Endothelial cell (in vitro differentiated cells): ENCODE data around the gene TXNDC8. TPM values are rescaled to one million over a fixed set of nuclear protein-coding genes. Genes with fewer than 3 reads are reported as not detected.

Experiments used
- DNase-seq: peaks from one replicate; pipeline ENCODE4 v3.0.0; 2021; ENCODE audit warnings: low spot score
- H3K27ac Mint-ChIP-seq: one replicate; pipeline ENCODE4 v1.8.0; 2021; ENCODE audit warnings: mixed read lengths, inconsistent platforms; ENCODE audit not compliant: unreplicated experiment
- H3K27me3 Mint-ChIP-seq: one replicate; pipeline ENCODE4 v1.8.0; 2021; ENCODE audit warnings: mild to moderate bottlenecking, moderate library complexity, mixed read lengths, inconsistent platforms; ENCODE audit not compliant: unreplicated experiment
- H3K36me3 Mint-ChIP-seq: one replicate; pipeline ENCODE4 v1.8.0; 2021; ENCODE audit warnings: mild to moderate bottlenecking, low read depth, mixed read lengths, inconsistent platforms; ENCODE audit not compliant: unreplicated experiment
- H3K4me1 Mint-ChIP-seq: one replicate; pipeline ENCODE4 v1.8.0; 2021; ENCODE audit warnings: mild to moderate bottlenecking, mixed read lengths, inconsistent platforms; ENCODE audit not compliant: unreplicated experiment
- H3K4me3 Mint-ChIP-seq: one replicate; pipeline ENCODE4 v1.8.0; 2021; ENCODE audit warnings: mild to moderate bottlenecking, mixed read lengths, inconsistent platforms; ENCODE audit not compliant: unreplicated experiment
- H3K9me3 Mint-ChIP-seq: one replicate; pipeline ENCODE4 v1.8.0; 2021; ENCODE audit warnings: mixed read lengths, inconsistent platforms; ENCODE audit not compliant: unreplicated experiment
- CTCF ChIP-seq: fragments of 200-600 bp; sonication (generic); IDR thresholded peaks from one replicate; pipeline ENCODE4 v1.5.0; 2021; ENCODE audit warnings: antibody characterized with exemption; ENCODE audit not compliant: unreplicated experiment
- total RNA-seq: library from RNA; stranded (reverse); fragmentation: NEBNext Ultra II Directional; extraction: Animal tissue kit (Norgen Biotek cat#: 25700); gene quantifications from one replicate; pipeline ENCODE4 v1.2.1, GENCODE V29; 2021; ENCODE audit not compliant: unreplicated experiment

Gene TXNDC8
- total RNA-seq, 1 donor from 2014 or later = not detected

- no peaks in the 10 kb centered on the region for H3K9me3 Mint-ChIP-seq
- no peak overlapping the region for H3K4me3 Mint-ChIP-seq
- DNase-seq = peak; percentile 4
- TF ChIP-seq CTCF = no peak
- H3K27me3 Mint-ChIP-seq = no peaks in the 10 kb centered on the region
- H3K4me1 Mint-ChIP-seq = no peaks in the 10 kb centered on the region
- H3K27ac Mint-ChIP-seq = no peak overlapping the region
- H3K36me3 Mint-ChIP-seq = no peaks in the 10 kb centered on the region
Measured at GRCh38 chr9:110340306-110340705, 2.6 kb upstream of the TXNDC8 start.

GRCh38 chr9:110338143-110338542, 480 bp upstream of the TXNDC8 start:
- Mint-ChIP-seq H3K36me3 (no peaks in the 10 kb centered on the region), H3K27ac (no peak overlapping the region), H3K4me3 (no peak overlapping the region), H3K27me3 (no peaks in the 10 kb centered on the region), H3K9me3 (no peaks in the 10 kb centered on the region), H3K4me1 (no peaks in the 10 kb centered on the region)
- no peak for DNase-seq
- no peak for TF ChIP-seq CTCF

GRCh38 chr9:110336363-110336762, 1.3 kb downstream of the TXNDC8 start:
- Mint-ChIP-seq H3K36me3 (no peaks in the 10 kb centered on the region), H3K27me3 (no peaks in the 10 kb centered on the region), H3K4me1 (no peaks in the 10 kb centered on the region), H3K27ac (no peak overlapping the region), H3K9me3 (no peaks in the 10 kb centered on the region), H3K4me3 (no peak overlapping the region)
- no peak for TF ChIP-seq CTCF
- DNase-seq = no peak

GRCh38 chr9:110334871-110335270, 2.8 kb downstream of the TXNDC8 start:
- Mint-ChIP-seq H3K4me3 (no peak overlapping the region), H3K9me3 (no peaks in the 10 kb centered on the region), H3K36me3 (no peaks in the 10 kb centered on the region), H3K27me3 (no peaks in the 10 kb centered on the region), H3K4me1 (no peaks in the 10 kb centered on the region), H3K27ac (no peak overlapping the region)
- no peak for DNase-seq
- no peak for TF ChIP-seq CTCF

GRCh38 chr9:110334183-110334582, 3.5 kb downstream of the TXNDC8 start:
- H3K4me1 Mint-ChIP-seq = no peaks in the 10 kb centered on the region
- no peaks in the 10 kb centered on the region for H3K27me3 Mint-ChIP-seq
- no peaks in the 10 kb centered on the region for H3K9me3 Mint-ChIP-seq
- DNase-seq = no peak
- H3K4me3 Mint-ChIP-seq = no peak overlapping the region
- H3K36me3 Mint-ChIP-seq = no peaks in the 10 kb centered on the region
- H3K27ac Mint-ChIP-seq = no peak overlapping the region
- no peak for TF ChIP-seq CTCF
